PC-3 (cell line): ENCODE data around the gene TM4SF4.

Source experiments
- EZH2 ChIP-seq: fragments of 300-600 bp; sonication (generic); IDR thresholded peaks from one replicate; pipeline ENCODE4 v1.6.1; 2017; ENCODE audit warnings: antibody characterized with exemption, mild to moderate bottlenecking, low read length; ENCODE audit not compliant: unreplicated experiment
- EZH2phosphoT487 ChIP-seq: fragments of 300-600 bp; sonication (generic); IDR thresholded peaks from 2 replicates; pipeline ENCODE4 v1.6.1; 2018; ENCODE audit warnings: mild to moderate bottlenecking, antibody characterized with exemption, low read length, borderline replicate concordance
- TF ChIP-seq, protein P1 (sequence below): fragments of 300-600 bp; sonication (generic); conservative IDR thresholded peaks from 2 replicates; pipeline ENCODE4 v1.5.1; 2017; ENCODE audit warnings: antibody characterized with exemption, low read depth, mild to moderate bottlenecking, low read length

DNA sequence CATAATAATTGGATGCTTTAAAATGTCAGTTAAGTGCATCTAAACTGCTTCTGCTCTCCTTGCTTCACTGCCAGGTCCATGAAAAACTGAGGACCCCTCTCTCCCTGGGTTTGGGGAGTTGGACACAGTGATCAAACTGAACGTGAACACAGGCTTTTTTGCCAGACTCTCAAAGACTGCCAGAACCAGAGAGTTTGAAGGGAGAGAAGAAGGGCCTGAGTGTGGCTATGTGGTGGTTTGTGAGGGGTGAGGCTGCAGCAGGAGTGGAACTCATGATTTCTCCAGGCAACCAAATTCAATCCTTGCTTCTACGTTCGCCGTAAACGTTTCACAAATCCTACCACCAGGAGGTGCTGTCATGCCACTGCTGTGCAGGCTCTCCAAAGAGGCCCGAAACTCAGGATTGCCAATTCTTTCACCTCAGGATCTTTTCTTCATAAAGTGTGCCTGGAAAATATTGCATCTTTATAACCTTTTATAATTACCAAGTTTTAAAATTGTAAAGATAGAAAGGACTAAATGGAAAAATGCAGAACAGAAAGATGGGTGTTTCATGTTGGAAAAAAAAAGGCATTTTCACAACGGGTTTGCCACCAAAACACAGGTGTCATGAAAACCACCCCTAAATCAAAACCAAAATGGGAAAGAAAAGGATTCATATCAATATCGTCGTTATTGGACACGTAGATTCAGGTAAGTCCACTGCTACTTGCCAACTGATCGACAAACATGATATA lies 19.7 kb downstream of the TM4SF4 start:
- TF ChIP-seq, protein P1, sequence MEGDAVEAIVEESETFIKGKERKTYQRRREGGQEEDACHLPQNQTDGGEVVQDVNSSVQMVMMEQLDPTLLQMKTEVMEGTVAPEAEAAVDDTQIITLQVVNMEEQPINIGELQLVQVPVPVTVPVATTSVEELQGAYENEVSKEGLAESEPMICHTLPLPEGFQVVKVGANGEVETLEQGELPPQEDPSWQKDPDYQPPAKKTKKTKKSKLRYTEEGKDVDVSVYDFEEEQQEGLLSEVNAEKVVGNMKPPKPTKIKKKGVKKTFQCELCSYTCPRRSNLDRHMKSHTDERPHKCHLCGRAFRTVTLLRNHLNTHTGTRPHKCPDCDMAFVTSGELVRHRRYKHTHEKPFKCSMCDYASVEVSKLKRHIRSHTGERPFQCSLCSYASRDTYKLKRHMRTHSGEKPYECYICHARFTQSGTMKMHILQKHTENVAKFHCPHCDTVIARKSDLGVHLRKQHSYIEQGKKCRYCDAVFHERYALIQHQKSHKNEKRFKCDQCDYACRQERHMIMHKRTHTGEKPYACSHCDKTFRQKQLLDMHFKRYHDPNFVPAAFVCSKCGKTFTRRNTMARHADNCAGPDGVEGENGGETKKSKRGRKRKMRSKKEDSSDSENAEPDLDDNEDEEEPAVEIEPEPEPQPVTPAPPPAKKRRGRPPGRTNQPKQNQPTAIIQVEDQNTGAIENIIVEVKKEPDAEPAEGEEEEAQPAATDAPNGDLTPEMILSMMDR: peak; percentile 87
- no peak for TF ChIP-seq EZH2
- no peak for TF ChIP-seq EZH2phosphoT487
